A549 (cell line): ENCODE data around the gene RAPGEF4. TPM values are rescaled to one million over a fixed set of nuclear protein-coding genes. Genes with fewer than 3 reads are reported as not detected.

Experiments used
- ATAC-seq, 2 experiments: fragments of 200-7000 bp in 1 of 2; fragments of >200 bp in 1 of 2; cut with Nextera tagmentation in 1 of 2; cut with Tn5 transposase in 1 of 2; 3 replicates each; pipeline versions ENCODE4 v1.8.0 to v1.9.1; 2018 to 2020; ENCODE audit warnings: mild to moderate bottlenecking in 1 of 2, moderate library complexity in 1 of 2
- CTCF ChIA-PET: fragments of 300-600 bp; sonication (Branson Sonifier 250); formaldehyde crosslinking; extraction: SDS; loops from one replicate; lab custom pipeline; 2021; ENCODE audit warnings: antibody characterized with exemption, inconsistent platforms; lab: Yijun Ruan, JAX
- POLR2A ChIA-PET: fragments of 350-600 bp; formaldehyde crosslinking; extraction: SDS; loops from one replicate; lab custom pipeline; 2021; ENCODE audit warnings: antibody characterized with exemption, inconsistent platforms; lab: Yijun Ruan, JAX
- DNase-seq, 2 experiments: peaks; one replicate each; pipeline versions ENCODE4 v3.0.0 to v3.0.0-alpha.2; 2011 to 2016; ENCODE audit warnings: low read depth in 1 of 2, low spot score in 1 of 2
- FAIRE-seq: peaks from 2 replicates; lab custom pipeline; 2011; peaks lifted over from hg19 to GRCh38; lab: Jason Lieb, UNC
- H3K27ac ChIP-seq, 2 experiments: fragments of >200 bp; sonication (Bioruptor Twin); formaldehyde crosslinking; 3 replicates each; pipeline ENCODE4 v1.5.1; 2016 to 2017
- H3K4me1 ChIP-seq: fragments of >200 bp; sonication (Bioruptor Twin); formaldehyde crosslinking; 3 replicates; pipeline ENCODE4 v1.6.1; 2016
- H3K4me2 ChIP-seq: fragments of >200 bp; sonication (Bioruptor Twin); formaldehyde crosslinking; 3 replicates; pipeline ENCODE4 v1.6.1; 2016
- H3K4me3 ChIP-seq: fragments of >200 bp; sonication (Bioruptor Twin); formaldehyde crosslinking; 3 replicates; pipeline ENCODE4 v1.5.1; 2016
- H3K9me3 ChIP-seq: fragments of >200 bp; sonication (Bioruptor Twin); formaldehyde crosslinking; 3 replicates; pipeline ENCODE4 v1.6.1; 2016
- BHLHE40 ChIP-seq: IDR thresholded peaks from 2 replicates; pipeline ENCODE4 v1.6.1; 2012; ENCODE audit warnings: low read depth, low read length, inconsistent platforms
- CHD2 ChIP-seq: fragments of 150-350 bp; IDR thresholded peaks from 2 replicates; pipeline ENCODE4 v1.6.1; 2014; ENCODE audit warnings: low read length; ENCODE audit not compliant: partially characterized antibody
- CHD4 ChIP-seq: fragments of 200-600 bp; sonication (generic); IDR thresholded peaks from 2 replicates; pipeline ENCODE4 v1.6.1; 2016; ENCODE audit warnings: antibody characterized with exemption, mild to moderate bottlenecking, borderline replicate concordance
- EHF ChIP-seq: fragments of 250-450 bp; sonication (Bioruptor Pico); IDR thresholded peaks from 2 replicates; pipeline ENCODE4 v1.5.0; 2020; ENCODE audit warnings: mild to moderate bottlenecking
- ELK1 ChIP-seq: fragments of 150-350 bp; IDR thresholded peaks from 2 replicates; pipeline ENCODE4 v1.6.1; 2014; ENCODE audit warnings: low read depth, mild to moderate bottlenecking, low read length
- ESRRA ChIP-seq: fragments of 150-350 bp; IDR thresholded peaks from 2 replicates; pipeline ENCODE4 v1.6.1; 2014; ENCODE audit warnings: mild to moderate bottlenecking, low read length, borderline replicate concordance
- FOSL2 ChIP-seq, 2 experiments: fragments of 450-650 bp in 1 of 2; fragments of >200 bp in 1 of 2; sonication (Bioruptor Twin) in 1 of 2; formaldehyde crosslinking; IDR thresholded peaks; 2 replicates each; pipeline versions ENCODE4 v1.5.0 to v1.6.1; 2016 to 2020; ENCODE audit warnings: mild to moderate bottlenecking in 1 of 2, moderate library complexity in 1 of 2
- GATA3 ChIP-seq: IDR thresholded peaks from 2 replicates; pipeline ENCODE4 v1.6.1; 2012; ENCODE audit warnings: borderline replicate concordance
- HDAC2 ChIP-seq: fragments of 200-600 bp; sonication (generic); IDR thresholded peaks from 2 replicates; pipeline ENCODE4 v1.6.1; 2016
- HEYL ChIP-seq: fragments of 250-450 bp; sonication (Bioruptor Pico); IDR thresholded peaks from 2 replicates; pipeline ENCODE4 v1.8.0; 2021; ENCODE audit warnings: mild to moderate bottlenecking, moderate library complexity
- HOXA7 ChIP-seq: fragments of 250-450 bp; sonication (Bioruptor Pico); IDR thresholded peaks from 2 replicates; pipeline ENCODE4 v1.5.0; 2020; ENCODE audit warnings: mild to moderate bottlenecking, moderate library complexity
- HOXB13 ChIP-seq: fragments of 250-450 bp; sonication (Bioruptor Pico); IDR thresholded peaks from 2 replicates; pipeline ENCODE4 v1.5.0; 2020; ENCODE audit warnings: low read depth, mild to moderate bottlenecking, moderate library complexity
- HOXB5 ChIP-seq: fragments of 250-450 bp; sonication (Bioruptor Pico); IDR thresholded peaks from 2 replicates; pipeline ENCODE4 v1.5.0; 2020; ENCODE audit warnings: mild to moderate bottlenecking, moderate library complexity
- KDM1A ChIP-seq: fragments of 200-600 bp; sonication (generic); IDR thresholded peaks from 2 replicates; pipeline ENCODE4 v1.6.1; 2016; ENCODE audit warnings: low read depth, mild to moderate bottlenecking
- KDM5A ChIP-seq: fragments of 200-600 bp; sonication (generic); IDR thresholded peaks from 2 replicates; pipeline ENCODE4 v1.6.1; 2016; ENCODE audit warnings: antibody characterized with exemption, mild to moderate bottlenecking
- MAFK ChIP-seq: fragments of 450-650 bp; IDR thresholded peaks from 2 replicates; pipeline ENCODE4 v1.6.1; 2014; ENCODE audit not compliant: partially characterized antibody
- NFE2L2 ChIP-seq: fragments of 150-350 bp; conservative IDR thresholded peaks from 2 replicates; pipeline ENCODE4 v1.6.1; 2014; ENCODE audit warnings: low read length
- NPAS2 ChIP-seq: fragments of 250-450 bp; sonication (Bioruptor Pico); IDR thresholded peaks from 2 replicates; pipeline ENCODE4 v1.8.0; 2022; ENCODE audit warnings: mild to moderate bottlenecking, moderate library complexity, borderline replicate concordance
- POLR2A ChIP-seq: IDR thresholded peaks from 2 replicates; pipeline ENCODE4 v1.6.1; 2012; ENCODE audit warnings: mild to moderate bottlenecking, low read length
- POLR2AphosphoS2 ChIP-seq: conservative IDR thresholded peaks from 2 replicates; pipeline ENCODE4 v1.6.1; 2012; ENCODE audit warnings: low read length, improper control_type of control experiment, inconsistent platforms
- RAD21 ChIP-seq, 2 experiments: fragments of >200 bp in 1 of 2; sonication (Bioruptor Twin) in 1 of 2; formaldehyde crosslinking in 1 of 2; IDR thresholded peaks in 1 of 2; conservative IDR thresholded peaks in 1 of 2; 2 replicates in 1 of 2; 3 replicates in 1 of 2; pipeline ENCODE4 v1.6.1; 2012 to 2018; ENCODE audit warnings: inconsistent platforms in 1 of 2
- RCOR1 ChIP-seq: fragments of 150-350 bp; IDR thresholded peaks from 2 replicates; pipeline ENCODE4 v1.6.1; 2014; ENCODE audit warnings: antibody characterized with exemption, low read length, low read depth
- RFX5 ChIP-seq: fragments of 450-650 bp; IDR thresholded peaks from 2 replicates; pipeline ENCODE4 v1.7.1; 2014; ENCODE audit warnings: antibody characterized with exemption, mild to moderate bottlenecking, moderate library complexity
- TFCP2L1 ChIP-seq: fragments of 250-450 bp; sonication (Bioruptor Pico); IDR thresholded peaks from 2 replicates; pipeline ENCODE4 v1.5.0; 2021; ENCODE audit warnings: mild to moderate bottlenecking
- ZC3H11A ChIP-seq: fragments of 450-650 bp; IDR thresholded peaks from 2 replicates; pipeline ENCODE4 v1.6.1; 2014; ENCODE audit warnings: antibody characterized with exemption, mild to moderate bottlenecking
- ZSCAN20 ChIP-seq: fragments of 250-450 bp; sonication (Bioruptor Pico); IDR thresholded peaks from 2 replicates; pipeline ENCODE4 v1.8.0; 2022; ENCODE audit warnings: mild to moderate bottlenecking, moderate library complexity
- WGBS: methylation state at CpG from one replicate; pipeline ENCODE4 v1.1.6; 2017; ENCODE audit errors: missing lambda C conversion rate; 5-methylcytosine and 5-hydroxymethylcytosine counted together
- polyA plus RNA-seq, 4 experiments: library from polyadenylated mRNA; depleted of rRNA in 3 of 4; stranded (reverse); fragments of >200 nt; fragmentation: RNase III in 1 of 4; extraction: RNeasy Plus Mini Kit Qiagen cat#74134 plus additional on column Dnase treatment in 1 of 4; gene quantifications; 2 replicates in 3 of 4; 3 replicates in 1 of 4; pipeline ENCODE4 v1.2.3, GENCODE V29; 2011 to 2017
- TF ChIP-seq, protein P1 (sequence below): fragments of 450-650 bp; IDR thresholded peaks from 2 replicates; pipeline ENCODE4 v1.6.1; 2014; ENCODE audit warnings: antibody characterized with exemption
- TF ChIP-seq, protein P2 (sequence below): IDR thresholded peaks from 2 replicates; pipeline ENCODE4 v1.6.1; 2012

The RAPGEF4 gene
- polyA plus RNA-seq, 2 of the 4 experiments (the other 2 are of a cell fraction) = 0.18 to 1.1 TPM

- ChIA-PET POLR2A (no interaction called here), CTCF (interaction anchor here (1.3 to 1.8 kb wide), 2 partner anchors 14 to 112 kb away, joined by 4 to 6 read pairs; no protein-coding TSS in a partner anchor)
- no peak overlapping the region for H3K4me3 ChIP-seq
- TF ChIP-seq ELK1 (no peak), KDM1A (no peak), CHD2 (no peak), HEYL (CRISPR knock-in tag) (no peak), EHF (CRISPR knock-in tag) (no peak), NPAS2 (CRISPR knock-in tag) (no peak), CHD4 (no peak)
- TF ChIP-seq, protein P1, sequence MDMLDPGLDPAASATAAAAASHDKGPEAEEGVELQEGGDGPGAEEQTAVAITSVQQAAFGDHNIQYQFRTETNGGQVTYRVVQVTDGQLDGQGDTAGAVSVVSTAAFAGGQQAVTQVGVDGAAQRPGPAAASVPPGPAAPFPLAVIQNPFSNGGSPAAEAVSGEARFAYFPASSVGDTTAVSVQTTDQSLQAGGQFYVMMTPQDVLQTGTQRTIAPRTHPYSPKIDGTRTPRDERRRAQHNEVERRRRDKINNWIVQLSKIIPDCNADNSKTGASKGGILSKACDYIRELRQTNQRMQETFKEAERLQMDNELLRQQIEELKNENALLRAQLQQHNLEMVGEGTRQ = no peak
- TF ChIP-seq, all 56 proteins: peak for 0
- Histone ChIP-seq H3K4me1 (peaks cover 12% of the 10 kb centered on the region), H3K9me3 (no peaks in the 10 kb centered on the region), H3K27ac (no peak overlapping the region), H3K4me2 (no peak overlapping the region)
- ATAC-seq (no peak), DNase-seq (no peak), FAIRE-seq (no peak)
- 51% methylated on average over 3 of the region's 3 CpGs for WGBS
These were observed 182.1 kb downstream of the RAPGEF4 start for GRCh38 chr2:172917716-172918115.

DNA sequence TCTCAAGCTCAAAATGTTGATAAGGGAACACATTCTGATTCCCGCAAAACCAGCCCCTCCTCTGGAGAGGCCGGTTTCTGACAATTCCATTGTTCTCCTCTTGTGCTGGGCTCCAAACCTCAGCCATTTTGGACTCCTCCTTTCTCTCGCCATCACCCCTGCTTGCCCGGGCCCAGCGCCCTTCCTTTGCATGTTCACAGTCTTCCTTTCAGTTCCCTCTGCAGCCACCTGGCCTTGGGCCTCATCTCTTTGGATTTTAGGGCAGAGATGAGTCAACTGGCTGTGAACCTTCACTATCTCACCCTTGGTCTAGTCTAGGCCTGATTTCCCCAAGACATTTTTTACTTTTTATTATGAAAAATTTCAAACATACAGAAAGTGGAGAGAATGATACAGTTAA, 184.1 kb downstream of the RAPGEF4 start:
- Histone ChIP-seq H3K4me2 (no peak overlapping the region), H3K27ac (no peak overlapping the region), H3K4me3 (no peak overlapping the region), H3K9me3 (no peaks in the 10 kb centered on the region), H3K4me1 (peaks cover 12% of the 10 kb centered on the region)
- no peak for FAIRE-seq
- WGBS = 85% methylated on average over 5 of the region's 5 CpGs
- CTCF ChIA-PET = interaction anchor here (0.6 to 6.9 kb wide), 3 partner anchors 8 to 63 kb away, joined by 3 to 46 read pairs (median 3); no protein-coding TSS in a partner anchor
- DNase-seq = no peak
- ATAC-seq = no peak
- TF ChIP-seq BHLHE40 (no peak), HOXA7 (CRISPR knock-in tag) (no peak), RAD21 (conservative IDR thresholded peaks at IDR 0.05 in 1 of 2, IDR thresholded peaks at IDR 0.05 in 1 of 2) (no peak), KDM5A (no peak), RFX5 (no peak)
- POLR2A ChIA-PET = no interaction called here

DNA sequence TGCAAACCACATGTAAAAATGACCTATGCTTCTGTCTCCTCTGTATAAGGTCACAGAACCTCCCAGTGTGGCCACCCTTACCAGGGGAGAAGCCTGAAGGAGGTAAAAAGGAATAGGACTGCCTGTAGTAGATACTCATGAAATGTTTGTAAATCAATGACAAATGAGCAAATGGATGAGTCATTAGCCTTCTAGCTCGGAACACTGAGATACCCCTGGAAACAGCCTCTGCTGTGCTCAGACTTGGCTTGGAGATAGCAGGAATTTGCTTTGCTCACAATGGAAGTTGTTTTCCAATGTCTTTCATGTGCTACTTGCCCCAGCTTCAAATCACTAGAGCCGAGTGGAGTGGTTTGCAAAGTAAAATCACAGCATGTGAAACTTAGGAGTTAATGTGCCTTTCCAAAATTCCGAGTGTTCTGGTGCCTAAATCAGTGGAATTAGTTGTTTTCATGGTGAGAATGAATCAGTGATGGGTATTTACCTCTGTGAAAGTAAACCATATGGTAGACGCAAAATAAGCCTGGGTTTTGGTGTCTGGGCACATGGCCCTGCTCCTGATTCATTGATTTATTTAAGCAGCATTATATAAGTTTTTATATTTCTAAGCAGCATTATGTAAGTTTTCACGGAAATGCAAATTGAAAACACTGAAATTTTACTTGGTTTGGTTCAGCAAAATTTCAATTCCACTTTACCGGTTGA, 186.0 kb downstream of the RAPGEF4 start:
- CTCF ChIA-PET = interaction anchor here (1.3 to 6.9 kb wide), 2 partner anchors 10 to 115 kb away, joined by 6 to 46 read pairs; no protein-coding TSS in a partner anchor
- POLR2A ChIA-PET = interaction anchor here (0.7 kb wide), 1 partner anchor 341 kb away, joined by 5 read pairs; no protein-coding TSS in a partner anchor

DNA sequence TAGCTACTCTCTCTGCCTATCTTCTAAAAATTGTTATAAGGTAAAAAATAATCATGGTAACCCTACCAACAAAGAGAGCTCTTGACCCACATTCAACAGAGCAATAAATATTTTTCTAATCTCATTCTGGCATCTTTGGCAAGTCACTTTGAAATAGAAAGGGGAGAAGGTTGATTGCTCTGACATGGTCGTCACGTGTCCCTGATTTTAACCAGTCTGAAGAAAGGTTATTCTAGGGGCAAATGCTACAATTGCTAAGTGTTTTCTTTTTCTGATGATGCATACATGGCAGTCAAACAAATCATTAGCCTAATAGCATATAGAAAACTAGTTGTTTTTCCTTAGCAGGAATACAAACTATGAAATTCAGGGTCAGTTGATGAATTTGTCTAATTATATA, 186.7 kb downstream of the RAPGEF4 start:
- WGBS = 79% methylated on average over 2 of the region's 2 CpGs
- POLR2A ChIA-PET = no interaction called here
- no peaks in the 10 kb centered on the region for H3K9me3 ChIP-seq
- ATAC-seq (no peak), DNase-seq (no peak), FAIRE-seq (no peak)
- TF ChIP-seq HOXB13 (no peak), HOXB5 (CRISPR knock-in tag) (no peak), ESRRA (no peak), RCOR1 (no peak), POLR2A (no peak), NFE2L2 (no peak), POLR2AphosphoS2 (no peak), BHLHE40 (no peak), ZSCAN20 (no peak), HEYL (CRISPR knock-in tag) (no peak), CHD4 (no peak), ZC3H11A (no peak), MAFK (no peak)
- H3K4me3 ChIP-seq = no peak overlapping the region
- no peak overlapping the region for H3K4me2 ChIP-seq
- H3K27ac ChIP-seq = no peak overlapping the region
- peaks cover 12% of the 10 kb centered on the region for H3K4me1 ChIP-seq
- CTCF ChIA-PET = interaction anchor here (1.3 to 6.9 kb wide), 3 partner anchors 10 to 116 kb away, joined by 6 to 46 read pairs (median 10); no protein-coding TSS in a partner anchor

More for the DNA sequence above, 186.0 kb downstream of the RAPGEF4 start:
- Histone ChIP-seq H3K4me3 (no peak overlapping the region), H3K4me1 (peaks cover 12% of the 10 kb centered on the region), H3K27ac (no peak overlapping the region), H3K9me3 (no peaks in the 10 kb centered on the region), H3K4me2 (peak overlapping the region; percentile 62)
- WGBS = 48% methylated on average over 6 of the region's 6 CpGs
- FAIRE-seq (no peak), ATAC-seq (peak; percentile 43 to 81; a peak in 4 of 6 replicates), DNase-seq (peak in 1 of 2 experiments; percentile 12)
- TF ChIP-seq HDAC2 (no peak), FOSL2 (IDR thresholded peaks at IDR 0.05) (no peak), FOSL2 (CRISPR knock-in tag; IDR thresholded peaks at IDR 0.05) (peak; percentile 53), TFCP2L1 (CRISPR knock-in tag) (no peak), HEYL (CRISPR knock-in tag) (no peak), GATA3 (no peak), RCOR1 (no peak)
- TF ChIP-seq, protein P2, sequence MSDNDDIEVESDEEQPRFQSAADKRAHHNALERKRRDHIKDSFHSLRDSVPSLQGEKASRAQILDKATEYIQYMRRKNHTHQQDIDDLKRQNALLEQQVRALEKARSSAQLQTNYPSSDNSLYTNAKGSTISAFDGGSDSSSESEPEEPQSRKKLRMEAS = no peak
